Subcutaneous abdominal adipose tissue (tissue), 5 donors: ENCODE data around the gene DUSP23.

ENCODE experiments used
- H3K27ac ChIP-seq: one replicate; pipeline ENCODE4 v1.7.0; 2013; ENCODE audit warnings: low read depth, mild to moderate bottlenecking, inconsistent platforms, low read length, moderate library complexity
- H3K27me3 ChIP-seq, 5 donors: one replicate each; pipeline ENCODE4 v1.7.0; 2013; ENCODE audit warnings: low read length in 5 of 5, inconsistent platforms in 1 of 5; ENCODE audit not compliant: control insufficient read depth in 5 of 5, insufficient read depth in 4 of 5
- H3K36me3 ChIP-seq, 5 donors: one replicate each; pipeline ENCODE4 v1.7.0; 2013; ENCODE audit warnings: low read length in 5 of 5; ENCODE audit not compliant: control insufficient read depth in 5 of 5, insufficient read depth in 5 of 5
- H3K4me1 ChIP-seq, 5 donors: one replicate each; pipeline ENCODE4 v1.7.0; 2013; ENCODE audit warnings: low read length in 5 of 5, mild to moderate bottlenecking in 3 of 5, moderate library complexity in 1 of 5; ENCODE audit not compliant: control insufficient read depth in 5 of 5, insufficient read depth in 5 of 5
- H3K4me3 ChIP-seq, 5 donors: one replicate each; pipeline ENCODE4 v1.7.0; 2013; ENCODE audit warnings: low read length in 5 of 5, low read depth in 1 of 5
- H3K9ac ChIP-seq, 5 donors: one replicate each; pipeline ENCODE4 v1.7.0; 2013; ENCODE audit warnings: low read length in 5 of 5, mild to moderate bottlenecking in 4 of 5, moderate library complexity in 3 of 5
- H3K9me3 ChIP-seq, 5 donors: one replicate each; pipeline ENCODE4 v1.7.0; 2013; ENCODE audit warnings: low read length in 5 of 5; ENCODE audit not compliant: control insufficient read depth in 5 of 5
- donor health status: healthy.
- donor health status: healthy.
- donor health status: healthy.
- donor health status: healthy.
- donor health status: healthy.

DUSP23 gene

GRCh38 chr1:159800177-159800930 is 19.6 kb downstream of the DUSP23 start:
- Histone ChIP-seq H3K9ac (no peak overlapping the region), H3K27ac (no peak overlapping the region), H3K4me3 (no peak overlapping the region), H3K27me3 (peaks cover 0 to 7% (median 5%) of the 10 kb centered on the region in 5 donors), H3K4me1 (peaks cover 0 to 6% (median 0%) of the 10 kb centered on the region in 5 donors), H3K9me3 (no peaks in the 10 kb centered on the region), H3K36me3 (no peaks in the 10 kb centered on the region)

DNA sequence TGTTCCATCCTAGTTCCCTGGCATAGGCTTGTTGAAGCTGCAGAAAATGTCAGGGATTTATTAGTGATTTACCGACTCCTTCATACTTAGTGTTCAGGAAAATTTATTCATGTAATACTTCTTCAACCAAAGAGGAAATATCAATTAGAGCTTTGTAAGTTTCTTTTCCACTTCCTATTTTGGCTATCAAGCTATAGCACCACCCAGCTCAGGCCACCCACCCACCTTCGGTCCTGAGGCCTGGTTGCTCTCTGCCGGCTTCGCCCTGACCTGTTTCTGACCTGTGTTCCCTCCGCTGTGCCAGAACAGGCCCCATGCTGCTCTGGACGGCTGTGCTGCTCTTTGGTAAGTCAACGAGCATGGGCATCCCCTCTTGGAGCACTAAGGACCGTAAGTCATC is 21.3 kb downstream of the DUSP23 start, which contains the start of gene FCRL6:
TSS of gene FCRL6 (plus strand) at position 250 of the 400 bp plus-strand sequence. CDS start at position 315, 65 bp downstream.
- Histone ChIP-seq H3K4me1 (peaks cover 0 to 6% (median 0%) of the 10 kb centered on the region in 5 donors), H3K27ac (no peak within 1 kb of the TSS), H3K9ac (no peak within 1 kb of the TSS), H3K9me3 (no peaks in the 10 kb centered on the region), H3K4me3 (no peak within 1 kb of the TSS), H3K36me3 (no peaks in the 10 kb centered on the region), H3K27me3 (peaks cover 0 to 4% (median 0%) of the 10 kb centered on the region in 5 donors)

DNA sequence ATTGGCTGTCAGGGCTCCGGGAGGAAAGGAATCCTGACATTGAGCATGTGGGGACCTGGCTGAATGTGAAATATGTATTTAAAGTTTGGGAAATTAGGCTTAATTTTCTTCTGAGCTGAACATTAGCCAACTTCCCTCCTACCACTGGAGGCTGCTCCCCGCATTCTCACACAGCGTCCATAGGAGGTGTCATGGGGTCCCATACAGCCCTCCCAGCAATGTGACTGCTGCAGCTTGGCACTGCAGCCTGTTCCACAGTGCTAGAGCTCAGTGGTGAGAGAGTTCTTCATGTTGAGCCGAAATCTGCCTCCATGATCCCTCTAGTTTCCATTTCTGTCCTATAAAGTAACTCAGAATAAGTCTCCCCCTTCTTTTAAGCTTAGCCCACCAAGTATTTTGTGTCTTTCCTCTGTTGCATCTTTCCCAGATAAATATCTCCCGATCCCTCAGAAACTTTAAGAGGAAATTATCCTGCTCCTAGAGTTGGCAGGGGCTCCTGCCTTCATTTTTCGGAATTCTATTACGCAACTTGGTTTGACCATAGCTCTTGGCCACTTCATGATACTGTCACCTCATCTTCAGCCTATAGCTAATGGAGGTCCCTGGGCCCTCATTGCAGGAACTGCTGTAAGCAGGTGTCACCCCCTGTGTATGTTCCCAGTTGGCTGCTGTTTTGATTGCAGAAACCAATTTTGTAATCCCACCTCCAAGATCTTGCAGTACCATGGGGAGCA is 23.4 kb downstream of the DUSP23 start:
- H3K36me3 ChIP-seq: no peaks in the 10 kb centered on the region
- H3K4me3 ChIP-seq: no peak overlapping the region
- H3K9ac ChIP-seq: no peak overlapping the region
- H3K27me3 ChIP-seq: peaks cover 0 to 4% (median 0%) of the 10 kb centered on the region in 5 donors
- peaks cover 0 to 6% (median 0%) of the 10 kb centered on the region in 5 donors for H3K4me1 ChIP-seq
- H3K9me3 ChIP-seq: no peaks in the 10 kb centered on the region
- no peak overlapping the region for H3K27ac ChIP-seq

DNA sequence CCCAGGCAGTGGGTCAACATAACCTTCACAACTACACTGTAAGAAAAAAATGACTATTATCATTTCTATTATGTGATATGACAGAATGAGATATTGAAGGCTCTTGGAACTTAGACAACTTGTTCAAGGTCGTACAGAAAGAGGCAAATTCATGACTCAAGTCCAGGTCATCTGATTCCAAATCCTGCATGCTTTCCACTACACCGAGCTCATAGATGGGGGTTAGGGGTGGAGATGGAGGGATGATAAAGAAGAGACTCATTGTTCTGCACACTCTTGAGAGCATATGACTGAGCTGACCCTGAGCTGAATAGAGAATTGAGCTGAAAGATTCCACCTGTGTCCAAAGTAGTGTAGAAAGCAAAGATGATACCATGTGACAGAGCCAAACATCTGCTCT is 24.2 kb downstream of the DUSP23 start:
- peaks cover 0 to 6% (median 0%) of the 10 kb centered on the region in 5 donors for H3K4me1 ChIP-seq
- H3K27me3 ChIP-seq: peaks cover 0 to 4% (median 0%) of the 10 kb centered on the region in 5 donors
- no peak overlapping the region for H3K27ac ChIP-seq
- H3K9me3 ChIP-seq: no peaks in the 10 kb centered on the region
- H3K9ac ChIP-seq: no peak overlapping the region
- no peaks in the 10 kb centered on the region for H3K36me3 ChIP-seq
- H3K4me3 ChIP-seq: no peak overlapping the region

DNA sequence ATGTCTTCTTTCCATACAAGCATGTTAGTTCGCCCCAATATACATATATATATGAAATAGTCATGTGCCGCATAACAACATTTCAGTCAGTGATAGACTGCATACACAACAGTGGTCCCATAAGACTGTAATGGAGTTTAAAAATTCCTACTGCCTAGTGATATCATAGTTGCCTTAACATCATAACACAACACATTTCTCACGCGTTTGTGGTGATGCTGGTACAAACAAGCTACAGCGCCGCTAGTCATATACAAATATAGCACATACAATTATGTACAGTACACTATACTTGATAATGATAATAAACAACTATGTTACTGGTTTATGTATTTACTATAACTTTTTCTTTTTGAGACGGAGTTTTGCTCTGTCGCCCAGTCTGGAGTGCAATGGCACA is 35.2 kb downstream of the DUSP23 start:
- Histone ChIP-seq H3K9ac (no peak overlapping the region), H3K27me3 (no peaks in the 10 kb centered on the region), H3K9me3 (no peaks in the 10 kb centered on the region), H3K36me3 (no peaks in the 10 kb centered on the region), H3K4me1 (no peaks in the 10 kb centered on the region), H3K27ac (no peak overlapping the region), H3K4me3 (no peak overlapping the region)

DNA sequence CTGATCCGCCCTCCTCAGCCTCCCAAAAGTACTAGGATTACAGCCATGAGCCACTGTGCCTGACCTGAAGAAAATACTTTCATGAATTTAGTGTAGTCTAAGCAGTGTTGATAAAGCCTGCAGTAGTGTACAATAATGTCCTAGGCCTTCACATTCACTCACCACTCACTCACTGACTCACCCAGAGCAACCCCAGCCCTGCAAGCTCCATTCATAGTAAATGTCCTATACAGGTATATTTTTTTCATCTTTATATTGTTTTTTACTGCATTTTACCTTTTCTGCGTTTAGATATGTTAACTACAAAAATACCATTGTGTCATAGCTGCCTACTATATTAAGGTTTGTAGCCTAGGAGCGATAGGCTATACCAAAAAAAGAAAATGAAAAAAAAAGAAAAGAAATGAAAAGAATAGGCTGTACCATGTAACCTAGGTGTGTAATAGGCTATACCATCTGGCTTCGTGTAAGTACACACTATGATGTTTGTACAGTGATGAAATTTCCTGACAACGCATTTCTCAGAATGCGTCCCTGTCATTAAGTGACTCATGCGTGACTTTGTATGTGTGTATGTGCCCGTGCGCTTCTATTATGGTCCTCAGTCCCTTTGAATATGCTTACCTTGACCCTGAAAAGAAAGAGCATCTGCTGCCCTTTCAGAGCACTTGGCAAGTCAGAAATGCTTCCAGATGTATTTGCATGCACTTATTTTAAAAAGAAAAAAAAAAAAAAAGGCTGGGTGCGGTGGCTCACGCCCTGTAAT is 36.7 kb downstream of the DUSP23 start:
- Histone ChIP-seq H3K9ac (no peak overlapping the region), H3K36me3 (no peaks in the 10 kb centered on the region), H3K9me3 (no peaks in the 10 kb centered on the region), H3K4me1 (no peaks in the 10 kb centered on the region), H3K4me3 (no peak overlapping the region), H3K27me3 (peaks cover 0 to 6% (median 3%) of the 10 kb centered on the region in 5 donors), H3K27ac (no peak overlapping the region)

DNA sequence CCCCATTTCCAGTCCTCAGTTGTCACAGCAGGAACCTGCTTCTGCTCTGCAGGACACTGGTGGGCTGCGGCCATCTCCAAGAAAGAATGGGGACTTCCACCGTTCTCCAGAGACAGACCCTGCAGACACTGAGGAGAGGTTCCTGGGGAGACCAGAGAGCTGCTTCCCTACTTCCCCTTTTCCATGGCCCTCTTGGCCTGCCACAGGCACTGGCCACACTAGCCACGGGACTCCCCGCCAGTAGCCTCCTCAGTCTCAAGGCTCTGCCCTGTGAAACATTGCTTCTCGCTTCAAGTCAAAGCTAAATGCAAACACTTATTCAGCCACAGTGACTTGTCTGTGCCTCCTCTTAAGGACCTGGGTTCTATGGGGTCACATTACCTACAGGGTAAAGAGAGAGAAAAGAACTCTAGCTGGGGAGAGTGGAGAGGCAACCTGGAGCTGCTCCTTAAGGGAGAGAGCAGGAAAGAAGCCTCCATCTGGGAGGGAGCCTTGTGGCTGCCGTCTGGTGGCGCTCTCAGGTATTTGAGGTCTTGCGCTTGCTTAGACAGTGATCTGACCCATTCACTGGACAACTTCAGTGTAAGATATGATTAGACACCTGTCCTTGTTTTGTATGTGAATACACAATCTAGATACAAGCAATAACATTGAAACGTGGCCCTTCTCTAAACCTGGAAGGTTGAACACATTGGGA is 40.6 kb downstream of the DUSP23 start:
- no peak overlapping the region for H3K9ac ChIP-seq
- H3K27me3 ChIP-seq: peaks cover 0 to 14% (median 8%) of the 10 kb centered on the region in 5 donors
- no peak overlapping the region for H3K4me3 ChIP-seq
- H3K9me3 ChIP-seq: no peaks in the 10 kb centered on the region
- H3K4me1 ChIP-seq: peaks cover 0 to 17% (median 0%) of the 10 kb centered on the region in 5 donors
- no peak overlapping the region for H3K27ac ChIP-seq
- no peaks in the 10 kb centered on the region for H3K36me3 ChIP-seq

DNA sequence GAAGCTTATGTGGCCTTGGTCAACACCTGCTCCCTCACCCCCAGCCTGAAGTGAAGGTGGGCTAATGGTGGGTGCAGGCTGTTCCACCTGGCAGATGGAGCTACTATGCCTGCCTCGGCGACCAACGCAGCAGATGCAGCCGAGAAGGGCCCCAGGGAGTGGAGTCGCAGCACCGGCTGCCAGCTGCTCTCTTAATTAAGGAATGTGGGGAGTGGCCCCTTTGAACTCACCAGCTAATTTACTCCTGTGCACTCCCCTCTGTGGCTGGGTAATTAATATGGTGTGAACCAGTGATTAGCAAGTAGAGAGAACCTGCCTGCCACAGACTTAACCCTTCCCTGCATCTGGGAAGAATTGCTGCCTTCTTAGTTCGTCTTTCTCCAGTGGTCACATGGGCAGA is 42.6 kb downstream of the DUSP23 start:
- H3K4me3 ChIP-seq: no peak overlapping the region
- H3K27me3 ChIP-seq: peaks cover 0 to 14% (median 8%) of the 10 kb centered on the region in 5 donors
- H3K27ac ChIP-seq: no peak overlapping the region
- no peaks in the 10 kb centered on the region for H3K36me3 ChIP-seq
- H3K4me1 ChIP-seq: peaks cover 0 to 35% (median 10%) of the 10 kb centered on the region in 5 donors
- H3K9me3 ChIP-seq: no peaks in the 10 kb centered on the region
- H3K9ac ChIP-seq: no peak overlapping the region

DNA sequence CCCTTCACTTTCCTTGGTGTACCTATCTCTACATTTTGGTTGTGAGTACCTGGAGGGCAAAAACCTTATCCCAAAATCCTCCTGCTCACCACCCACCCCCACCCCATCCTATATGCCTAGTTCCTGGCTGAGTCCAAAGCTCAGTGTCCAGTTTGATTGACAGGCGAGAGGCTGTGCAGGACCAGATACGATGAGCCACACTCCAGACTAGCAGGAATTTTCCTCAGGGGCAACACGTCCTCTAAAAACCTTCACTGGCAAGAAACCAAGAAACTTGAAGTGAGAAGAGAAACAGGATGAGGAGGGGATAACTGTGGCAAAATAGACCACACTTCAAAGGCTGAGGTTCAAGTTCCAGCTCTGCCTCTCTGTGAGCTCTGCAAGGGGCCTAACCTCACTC is 44.8 kb downstream of the DUSP23 start:
- no peak overlapping the region for H3K9ac ChIP-seq
- no peak overlapping the region for H3K4me3 ChIP-seq
- no peak overlapping the region for H3K27ac ChIP-seq

More for the DNA sequence above, 44.8 kb downstream of the DUSP23 start:
- Histone ChIP-seq H3K36me3 (no peaks in the 10 kb centered on the region), H3K4me1 (peaks cover 0 to 48% (median 17%) of the 10 kb centered on the region in 5 donors), H3K9me3 (no peaks in the 10 kb centered on the region), H3K27me3 (peaks cover 0 to 14% (median 8%) of the 10 kb centered on the region in 5 donors)
